Tibial nerve (tissue), 3 donors: ENCODE data around the gene MAP2K6.

Experiments used
- POLR2A ChIP-seq, 2 donors: fragments of 450-650 bp; IDR thresholded peaks; one replicate each; pipeline ENCODE4 v1.6.1; 2017; ENCODE audit warnings: antibody characterized with exemption in 2 of 2, mild to moderate bottlenecking in 2 of 2, moderate library complexity in 2 of 2
- TF ChIP-seq, protein P1 (sequence below), 5 experiments: fragments of 200-600 bp in 3 of 5; fragments of 450-650 bp in 2 of 5; sonication (generic) in 3 of 5; IDR thresholded peaks; one replicate each; pipeline ENCODE4 v1.5.1; 2016 to 2019; ENCODE audit warnings: antibody characterized with exemption in 5 of 5, mild to moderate bottlenecking in 3 of 5, moderate library complexity in 2 of 5

DNA sequence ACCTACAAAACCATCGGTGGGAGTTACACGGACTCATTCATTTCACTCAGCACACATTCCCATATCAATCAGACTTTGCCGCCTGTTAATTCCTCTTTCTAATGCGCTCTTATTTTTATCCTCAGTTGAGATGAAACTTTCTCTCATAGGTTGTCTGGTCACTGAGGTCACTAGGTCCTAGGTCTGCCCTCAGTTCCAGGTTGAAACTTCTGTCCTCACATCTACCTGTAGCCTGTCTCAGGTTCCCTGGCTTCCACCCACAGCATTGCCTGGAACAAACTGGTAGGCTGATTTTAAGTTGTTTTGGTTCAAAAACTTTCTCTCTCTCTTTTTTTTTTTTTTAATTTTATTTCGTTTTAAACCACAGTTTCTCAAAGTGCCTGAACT lies 119.7 kb downstream of the MAP2K6 start:
- TF ChIP-seq, protein P1, sequence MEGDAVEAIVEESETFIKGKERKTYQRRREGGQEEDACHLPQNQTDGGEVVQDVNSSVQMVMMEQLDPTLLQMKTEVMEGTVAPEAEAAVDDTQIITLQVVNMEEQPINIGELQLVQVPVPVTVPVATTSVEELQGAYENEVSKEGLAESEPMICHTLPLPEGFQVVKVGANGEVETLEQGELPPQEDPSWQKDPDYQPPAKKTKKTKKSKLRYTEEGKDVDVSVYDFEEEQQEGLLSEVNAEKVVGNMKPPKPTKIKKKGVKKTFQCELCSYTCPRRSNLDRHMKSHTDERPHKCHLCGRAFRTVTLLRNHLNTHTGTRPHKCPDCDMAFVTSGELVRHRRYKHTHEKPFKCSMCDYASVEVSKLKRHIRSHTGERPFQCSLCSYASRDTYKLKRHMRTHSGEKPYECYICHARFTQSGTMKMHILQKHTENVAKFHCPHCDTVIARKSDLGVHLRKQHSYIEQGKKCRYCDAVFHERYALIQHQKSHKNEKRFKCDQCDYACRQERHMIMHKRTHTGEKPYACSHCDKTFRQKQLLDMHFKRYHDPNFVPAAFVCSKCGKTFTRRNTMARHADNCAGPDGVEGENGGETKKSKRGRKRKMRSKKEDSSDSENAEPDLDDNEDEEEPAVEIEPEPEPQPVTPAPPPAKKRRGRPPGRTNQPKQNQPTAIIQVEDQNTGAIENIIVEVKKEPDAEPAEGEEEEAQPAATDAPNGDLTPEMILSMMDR (IDR thresholded peaks at IDR 0.05) = no peak
- no peak for TF ChIP-seq POLR2A (IDR thresholded peaks at IDR 0.05)
